ENCODE measurements around the gene RASD1. TPM values are rescaled to one million over a fixed set of nuclear protein-coding genes. Genes with fewer than 3 reads are reported as not detected.

Gene RASD1
- total RNA-seq (0.72 TPM), polyA plus RNA-seq (under 1 TPM in 2 of 4 donors, not detected in 2; 0.12 to 0.26 TPM)

- peak; percentile 79 for ATAC-seq (ENCODE audit: low read depth in 2 of 2)
- peaks cover 9% of the 10 kb centered on the region for H3K36me3 ChIP-seq (ENCODE audit: control insufficient read depth, insufficient read depth, low read length)
- peaks cover 2% of the 10 kb centered on the region for H3K27me3 ChIP-seq (ENCODE audit: control insufficient read depth, insufficient read depth, low read length)
- H3K4me3 ChIP-seq (ENCODE audit: low read depth, low read length), result no peak within 1 kb of the TSS
- H3K9me3 Mint-ChIP-seq, result no peaks in the 10 kb centered on the region
- H3K4me3 Mint-ChIP-seq, result peak within 1 kb of the TSS; percentile 78 to 92 (median 84)
- H3K4me1 Mint-ChIP-seq, result peaks cover 0 to 20% (median 5%) of the 10 kb centered on the region in 4 donors
- H3K9me3 ChIP-seq (ENCODE audit: control insufficient read depth in 2 of 2, low read length in 2 of 2), result no peaks in the 10 kb centered on the region
- peaks cover 15% of the 10 kb centered on the region for H3K27me3 Mint-ChIP-seq
- peaks cover 29% of the 10 kb centered on the region for H3K4me1 ChIP-seq (ENCODE audit: control insufficient read depth, insufficient read depth, low read length, poor library complexity, severe bottlenecking)
- H3K27ac Mint-ChIP-seq, result peak within 1 kb of the TSS in 1 of 3 donors; percentile 92
- DNase-seq, result peak; percentile 66 to 82 (median 72)
- peaks cover 13% of the 10 kb centered on the region for H3K36me3 Mint-ChIP-seq
- H3K27ac ChIP-seq (ENCODE audit: insufficient read depth, low read length, poor library complexity, severe bottlenecking), result no peak within 1 kb of the TSS
Observed at GRCh38 chr17:17496189-17497064, at the start of gene RASD1. TSS of gene RASD1 (minus strand) at chr17:17496395. CDS start at chr17:17496181, 214 bp downstream.

GRCh38 chr17:17545984-17546383 lies 49.8 kb upstream of the RASD1 start:
- H3K4me3 ChIP-seq (ENCODE audit: low read depth, low read length), result no peak overlapping the region
- no peaks in the 10 kb centered on the region for H3K27me3 Mint-ChIP-seq
- no peaks in the 10 kb centered on the region for H3K36me3 ChIP-seq (ENCODE audit: control insufficient read depth, insufficient read depth, low read length)
- no peaks in the 10 kb centered on the region for H3K9me3 Mint-ChIP-seq
- no peak overlapping the region for H3K4me3 Mint-ChIP-seq
- peaks cover 4% of the 10 kb centered on the region for H3K36me3 Mint-ChIP-seq
- no peaks in the 10 kb centered on the region for H3K9me3 ChIP-seq (ENCODE audit: control insufficient read depth in 2 of 2, low read length in 2 of 2)
- DNase-seq (no peak), ATAC-seq (ENCODE audit: low read depth in 2 of 2) (no peak)
- no peaks in the 10 kb centered on the region for H3K27me3 ChIP-seq (ENCODE audit: control insufficient read depth, insufficient read depth, low read length)
- H3K27ac ChIP-seq (ENCODE audit: insufficient read depth, low read length, poor library complexity, severe bottlenecking), result no peak overlapping the region
- peaks cover 0 to 3% (median 0%) of the 10 kb centered on the region in 4 donors for H3K4me1 Mint-ChIP-seq
- H3K27ac Mint-ChIP-seq, result peak overlapping the region in 1 of 3 donors; percentile 49
- no peaks in the 10 kb centered on the region for H3K4me1 ChIP-seq (ENCODE audit: control insufficient read depth, insufficient read depth, low read length, poor library complexity, severe bottlenecking)

- no peaks in the 10 kb centered on the region for H3K9me3 ChIP-seq (ENCODE audit: control insufficient read depth in 2 of 2, low read length in 2 of 2)
- Mint-ChIP-seq H3K27ac (no peak overlapping the region), H3K27me3 (no peaks in the 10 kb centered on the region), H3K4me1 (peaks cover 0 to 1% (median 0%) of the 10 kb centered on the region in 4 donors), H3K9me3 (no peaks in the 10 kb centered on the region), H3K36me3 (peaks cover 4% of the 10 kb centered on the region), H3K4me3 (no peak overlapping the region)
- H3K36me3 ChIP-seq (ENCODE audit: control insufficient read depth, insufficient read depth, low read length), result no peaks in the 10 kb centered on the region
- DNase-seq (no peak), ATAC-seq (ENCODE audit: low read depth in 2 of 2) (no peak)
- no peaks in the 10 kb centered on the region for H3K4me1 ChIP-seq (ENCODE audit: control insufficient read depth, insufficient read depth, low read length, poor library complexity, severe bottlenecking)
- H3K27ac ChIP-seq (ENCODE audit: insufficient read depth, low read length, poor library complexity, severe bottlenecking), result no peak overlapping the region
- H3K4me3 ChIP-seq (ENCODE audit: low read depth, low read length), result no peak overlapping the region
- H3K27me3 ChIP-seq (ENCODE audit: control insufficient read depth, insufficient read depth, low read length), result no peaks in the 10 kb centered on the region
Observed at GRCh38 chr17:17545031-17545820, 49.0 kb upstream of the RASD1 start.

GRCh38 chr17:17542906-17543635 lies 46.9 kb upstream of the RASD1 start:
- ATAC-seq (ENCODE audit: low read depth in 2 of 2), result no peak
- no peaks in the 10 kb centered on the region for H3K27me3 Mint-ChIP-seq
- H3K27ac ChIP-seq (ENCODE audit: insufficient read depth, low read length, poor library complexity, severe bottlenecking), result no peak overlapping the region

GRCh38 chr17:17541640-17542001 lies 45.4 kb upstream of the RASD1 start:
- no peaks in the 10 kb centered on the region for H3K9me3 Mint-ChIP-seq
- H3K4me3 ChIP-seq (ENCODE audit: low read depth, low read length), result no peak overlapping the region
- no peaks in the 10 kb centered on the region for H3K9me3 ChIP-seq (ENCODE audit: control insufficient read depth in 2 of 2, low read length in 2 of 2)
- no peak for DNase-seq
- H3K4me1 Mint-ChIP-seq, result peaks cover 0 to 1% (median 0%) of the 10 kb centered on the region in 4 donors
- H3K27ac ChIP-seq (ENCODE audit: insufficient read depth, low read length, poor library complexity, severe bottlenecking), result no peak overlapping the region
- ATAC-seq (ENCODE audit: low read depth in 2 of 2), result no peak
- H3K36me3 ChIP-seq (ENCODE audit: control insufficient read depth, insufficient read depth, low read length), result no peaks in the 10 kb centered on the region
- no peak overlapping the region for H3K27ac Mint-ChIP-seq
- H3K4me3 Mint-ChIP-seq, result no peak overlapping the region
- no peaks in the 10 kb centered on the region for H3K27me3 Mint-ChIP-seq
- no peaks in the 10 kb centered on the region for H3K4me1 ChIP-seq (ENCODE audit: control insufficient read depth, insufficient read depth, low read length, poor library complexity, severe bottlenecking)
- no peaks in the 10 kb centered on the region for H3K36me3 Mint-ChIP-seq
- H3K27me3 ChIP-seq (ENCODE audit: control insufficient read depth, insufficient read depth, low read length), result no peaks in the 10 kb centered on the region

More at GRCh38 chr17:17542906-17543635, 46.9 kb upstream of the RASD1 start:
- no peak overlapping the region for H3K27ac Mint-ChIP-seq
- peaks cover 4% of the 10 kb centered on the region for H3K36me3 Mint-ChIP-seq
- Histone ChIP-seq H3K27me3 (ENCODE audit: control insufficient read depth, insufficient read depth, low read length) (no peaks in the 10 kb centered on the region), H3K4me1 (ENCODE audit: control insufficient read depth, insufficient read depth, low read length, poor library complexity, severe bottlenecking) (no peaks in the 10 kb centered on the region), H3K4me3 (ENCODE audit: low read depth, low read length) (no peak overlapping the region), H3K36me3 (ENCODE audit: control insufficient read depth, insufficient read depth, low read length) (no peaks in the 10 kb centered on the region), H3K9me3 (ENCODE audit: control insufficient read depth in 2 of 2, low read length in 2 of 2) (no peaks in the 10 kb centered on the region)
- no peak for DNase-seq
- no peak overlapping the region for H3K4me3 Mint-ChIP-seq
- H3K9me3 Mint-ChIP-seq, result no peaks in the 10 kb centered on the region
- H3K4me1 Mint-ChIP-seq, result peaks cover 0 to 1% (median 0%) of the 10 kb centered on the region in 4 donors

GRCh38 chr17:17540935-17541639 lies 44.9 kb upstream of the RASD1 start:
- H3K27me3 ChIP-seq (ENCODE audit: control insufficient read depth, insufficient read depth, low read length), result no peaks in the 10 kb centered on the region
- no peaks in the 10 kb centered on the region for H3K4me1 ChIP-seq (ENCODE audit: control insufficient read depth, insufficient read depth, low read length, poor library complexity, severe bottlenecking)
- no peaks in the 10 kb centered on the region for H3K9me3 Mint-ChIP-seq
- no peaks in the 10 kb centered on the region for H3K36me3 ChIP-seq (ENCODE audit: control insufficient read depth, insufficient read depth, low read length)
- H3K4me1 Mint-ChIP-seq, result peaks cover 0 to 1% (median 0%) of the 10 kb centered on the region in 4 donors
- no peak overlapping the region for H3K27ac ChIP-seq (ENCODE audit: insufficient read depth, low read length, poor library complexity, severe bottlenecking)
- H3K27me3 Mint-ChIP-seq, result no peaks in the 10 kb centered on the region
- no peaks in the 10 kb centered on the region for H3K36me3 Mint-ChIP-seq
- no peaks in the 10 kb centered on the region for H3K9me3 ChIP-seq (ENCODE audit: control insufficient read depth in 2 of 2, low read length in 2 of 2)
- no peak overlapping the region for H3K27ac Mint-ChIP-seq
- no peak overlapping the region for H3K4me3 Mint-ChIP-seq
- no peak overlapping the region for H3K4me3 ChIP-seq (ENCODE audit: low read depth, low read length)
- no peak for DNase-seq
- no peak for ATAC-seq (ENCODE audit: low read depth in 2 of 2)

All from CD4-positive, CD25-positive, alpha-beta regulatory T cell (primary cell).